Loucy (cell line): ENCODE measurements around the gene UBE2QL1.

Experiments
- CTCF ChIP-seq: fragments of 200-600 bp; sonication (generic); conservative IDR thresholded peaks from 2 replicates; pipeline ENCODE4 v1.5.1; 2014; ENCODE audit warnings: mild to moderate bottlenecking, antibody characterized with exemption, low read length
- EZH2phosphoT487 ChIP-seq: fragments of 200-600 bp; IDR thresholded peaks from 2 replicates; pipeline ENCODE4 v1.6.1; 2018; ENCODE audit warnings: antibody characterized with exemption, mild to moderate bottlenecking, moderate library complexity, borderline replicate concordance

GRCh38 chr5:6496636-6497035 lies 48.0 kb downstream of the UBE2QL1 start:
- TF ChIP-seq CTCF (no peak), EZH2phosphoT487 (no peak)
